HepG2 (cell line): Measurements from ENCODE around the gene MICAL3. TPM values are rescaled to one million over a fixed set of nuclear protein-coding genes. Genes with fewer than 3 reads are reported as not detected.

Experiments
- ETV5 ChIP-seq: IDR thresholded peaks from 2 replicates; pipeline ENCODE4 v1.6.1; 2018; ENCODE audit warnings: missing biosample characterization, missing genetic modification reagents, inconsistent platforms, borderline replicate concordance
- HNRNPH1 ChIP-seq: fragments of 200-400 bp; formaldehyde crosslinking; optimal IDR thresholded peaks from 2 replicates; pipeline ENCODE3; 2017; ENCODE audit warnings: mild to moderate bottlenecking, low read depth, low read length
- NFKBIZ ChIP-seq: IDR thresholded peaks from 2 replicates; pipeline ENCODE4 v1.6.1; 2018; ENCODE audit warnings: missing genetic modification reagents, missing compliant biosample characterization
- SRSF4 ChIP-seq: fragments of 200-400 bp; formaldehyde crosslinking; IDR thresholded peaks from one replicate; pipeline ENCODE4 v1.6.1; 2018; ENCODE audit warnings: mild to moderate bottlenecking, low read depth, low read length, moderate library complexity; ENCODE audit not compliant: poor library complexity, severe bottlenecking
- TOE1 ChIP-seq: sonication (generic); formaldehyde crosslinking; IDR thresholded peaks from 2 replicates; pipeline ENCODE4 v1.4.0; 2020; ENCODE audit warnings: mild to moderate bottlenecking, missing genetic modification reagents
- ZBTB37 ChIP-seq: sonication (generic); formaldehyde crosslinking; IDR thresholded peaks from 2 replicates; pipeline ENCODE4 v1.4.0; 2020; ENCODE audit warnings: mild to moderate bottlenecking, missing genetic modification reagents
- ZEB1 ChIP-seq: IDR thresholded peaks from 2 replicates; pipeline ENCODE4 v1.6.1; 2012; ENCODE audit warnings: mild to moderate bottlenecking, low read depth, inconsistent platforms; ENCODE audit not compliant: insufficient replicate concordance
- ZNF281 ChIP-seq: sonication (generic); formaldehyde crosslinking; IDR thresholded peaks from 2 replicates; pipeline ENCODE4 v1.4.0; 2020; ENCODE audit warnings: missing genetic modification reagents, borderline replicate concordance
- ZNF552 ChIP-seq: sonication (generic); formaldehyde crosslinking; IDR thresholded peaks from 2 replicates; pipeline ENCODE4 v1.9.0; 2022; ENCODE audit warnings: missing genetic modification reagents, mild to moderate bottlenecking, borderline replicate concordance
- ZNF746 ChIP-seq: sonication (generic); formaldehyde crosslinking; IDR thresholded peaks from 2 replicates; pipeline ENCODE4 v1.8.0; 2022; ENCODE audit warnings: mild to moderate bottlenecking, missing genetic modification reagents
- ZNF883 ChIP-seq: sonication (generic); formaldehyde crosslinking; IDR thresholded peaks from 2 replicates; pipeline ENCODE4 v1.5.1; 2020; ENCODE audit warnings: mild to moderate bottlenecking, missing genetic modification reagents; ENCODE audit errors: not compliant biosample characterization
- polyA plus RNA-seq, 8 experiments: library from polyadenylated mRNA; depleted of rRNA in 3 of 8; stranded (reverse) in 7 of 8; unstranded in 1 of 8; fragments of >200 nt; fragmentation: Illumina TruSeq in 4 of 8; extraction: Trizol in 4 of 8; gene quantifications; 2 replicates each; pipeline versions ENCODE4 v1.2.1 to v1.2.3, GENCODE V29; 2011 to 2016; ENCODE audit warnings: low read depth in 4 of 8, missing spikeins in 1 of 8, mixed read lengths in 1 of 8; ENCODE audit not compliant: insufficient read depth in 1 of 8
- total RNA-seq, 5 experiments: library from RNA; depleted of rRNA; stranded (reverse); fragments of >200 nt; fragmentation: Illumina TruSeq; extraction: Trizol; gene quantifications; 2 replicates each; pipeline ENCODE4 v1.2.3, GENCODE V29; 2016; ENCODE audit warnings: low read depth in 1 of 5
- TF ChIP-seq, protein P1 (sequence below): sonication (generic); formaldehyde crosslinking; IDR thresholded peaks from 2 replicates; pipeline ENCODE4 v1.4.0; 2020; ENCODE audit warnings: missing genetic modification reagents, mild to moderate bottlenecking, borderline replicate concordance

MICAL3 gene
- total and polyA plus RNA-seq, 2 of the 13 experiments (the other 11 are each of a cell fraction or from before 2014, with no cell fraction given), result 5.3 to 12.5 TPM

- TF ChIP-seq, protein P1, sequence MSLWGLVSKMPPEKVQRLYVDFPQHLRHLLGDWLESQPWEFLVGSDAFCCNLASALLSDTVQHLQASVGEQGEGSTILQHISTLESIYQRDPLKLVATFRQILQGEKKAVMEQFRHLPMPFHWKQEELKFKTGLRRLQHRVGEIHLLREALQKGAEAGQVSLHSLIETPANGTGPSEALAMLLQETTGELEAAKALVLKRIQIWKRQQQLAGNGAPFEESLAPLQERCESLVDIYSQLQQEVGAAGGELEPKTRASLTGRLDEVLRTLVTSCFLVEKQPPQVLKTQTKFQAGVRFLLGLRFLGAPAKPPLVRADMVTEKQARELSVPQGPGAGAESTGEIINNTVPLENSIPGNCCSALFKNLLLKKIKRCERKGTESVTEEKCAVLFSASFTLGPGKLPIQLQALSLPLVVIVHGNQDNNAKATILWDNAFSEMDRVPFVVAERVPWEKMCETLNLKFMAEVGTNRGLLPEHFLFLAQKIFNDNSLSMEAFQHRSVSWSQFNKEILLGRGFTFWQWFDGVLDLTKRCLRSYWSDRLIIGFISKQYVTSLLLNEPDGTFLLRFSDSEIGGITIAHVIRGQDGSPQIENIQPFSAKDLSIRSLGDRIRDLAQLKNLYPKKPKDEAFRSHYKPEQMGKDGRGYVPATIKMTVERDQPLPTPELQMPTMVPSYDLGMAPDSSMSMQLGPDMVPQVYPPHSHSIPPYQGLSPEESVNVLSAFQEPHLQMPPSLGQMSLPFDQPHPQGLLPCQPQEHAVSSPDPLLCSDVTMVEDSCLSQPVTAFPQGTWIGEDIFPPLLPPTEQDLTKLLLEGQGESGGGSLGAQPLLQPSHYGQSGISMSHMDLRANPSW, result no peak
- TF ChIP-seq TOE1 (no peak), SRSF4 (no peak), ETV5 (CRISPR knock-in tag) (no peak), ZBTB37 (CRISPR knock-in tag) (no peak), HNRNPH1 (no peak), ZNF552 (no peak), ZNF281 (no peak), ZNF883 (no peak), ZNF746 (CRISPR knock-in tag) (no peak), ZEB1 (no peak), NFKBIZ (CRISPR knock-in tag) (no peak)
These were observed 242.9 kb downstream of the MICAL3 start (continued) for GRCh38 chr22:17781319-17782031.
